GM21786 (cell line): ENCODE results near the gene ATP11C.
"Not testable (repeated sequence)": the region's sequence is repeated elsewhere in the genome, so short reads cannot be mapped to it uniquely, and the experiment has no call there.

ENCODE experiments used
- ATAC-seq: cut with Tn5 transposase; IDR thresholded peaks from one replicate; pipeline ENCODE4 v1.9.1; 2021; ENCODE audit not compliant: unreplicated experiment

ATP11C gene

DNA sequence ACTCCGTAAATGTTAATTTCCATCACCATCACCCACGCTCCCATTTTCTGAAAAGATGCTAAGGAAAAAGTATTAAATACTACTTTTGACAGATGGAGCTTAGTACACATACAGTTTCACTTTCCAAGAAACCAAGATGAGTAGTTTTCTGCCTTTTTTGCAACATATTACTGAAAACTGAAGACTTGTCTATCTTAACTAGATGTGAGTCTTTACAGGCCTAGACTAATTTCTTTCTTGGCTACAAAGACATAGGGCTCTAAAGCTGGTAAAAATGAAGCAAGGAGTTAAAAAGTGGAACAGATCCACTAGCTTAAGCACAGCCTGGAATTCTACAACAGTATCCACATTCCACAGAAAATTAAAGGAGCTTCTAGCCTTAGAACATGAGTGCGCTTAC lies 68.2 kb downstream of the ATP11C start:
- ATAC-seq, result no peak

DNA sequence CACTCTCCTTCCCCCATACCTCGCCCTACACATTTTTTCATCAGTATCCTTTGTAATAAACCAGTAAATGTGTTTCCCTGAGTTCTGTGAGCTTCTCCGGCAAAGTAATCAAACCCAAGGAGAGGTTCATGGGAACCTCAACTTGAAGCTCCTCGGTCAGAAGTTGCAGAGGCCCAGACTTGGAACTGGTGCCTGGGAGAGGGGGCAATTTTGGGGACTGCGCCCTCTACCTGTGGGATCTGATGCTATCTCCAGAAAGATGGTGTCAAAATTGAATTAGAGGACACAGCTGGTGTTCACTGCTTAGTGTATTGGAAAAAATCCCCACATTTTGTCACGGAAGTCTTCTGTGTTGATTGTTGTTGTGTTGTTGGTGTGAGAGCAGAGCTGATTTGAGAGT lies 70.6 kb downstream of the ATP11C start:
- no peak for ATAC-seq

DNA sequence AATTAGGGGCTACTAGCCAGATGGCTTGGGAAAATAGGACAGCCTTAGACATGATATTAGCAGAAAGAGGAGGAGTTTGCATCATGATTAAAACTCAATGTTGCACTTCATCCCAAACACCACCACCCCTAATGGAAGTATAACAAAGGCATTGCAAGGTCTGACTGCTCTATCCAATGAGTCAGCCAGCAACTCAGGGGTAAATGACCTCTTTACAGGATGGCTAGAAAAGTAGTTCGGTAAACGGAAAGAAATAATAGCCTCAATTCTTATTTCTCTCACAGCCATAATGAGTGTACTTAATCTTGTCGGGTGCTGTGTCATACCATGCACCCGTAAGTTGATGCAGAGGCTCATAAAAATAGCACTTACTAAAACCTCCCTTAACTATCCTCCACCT lies 76.0 kb downstream of the ATP11C start:
- not testable (repeated sequence) for ATAC-seq

DNA sequence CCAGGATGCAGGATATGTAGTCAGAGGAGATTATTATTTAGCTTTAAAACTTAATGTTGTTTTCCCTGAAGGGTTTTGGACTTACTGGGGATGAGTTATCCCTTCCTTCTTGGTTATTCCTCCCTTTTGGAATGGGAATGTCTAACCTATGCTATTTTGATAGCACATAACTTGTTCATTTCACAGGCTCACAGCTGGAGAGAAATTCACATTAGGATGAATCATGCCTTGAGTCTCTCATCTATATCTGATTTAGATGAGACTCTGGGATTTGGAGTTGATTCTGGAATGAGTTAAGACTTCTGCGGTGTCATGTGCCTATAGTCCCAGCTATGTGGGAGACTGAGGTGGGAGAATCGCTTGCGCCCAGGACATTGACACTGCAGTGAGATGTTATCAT lies 81.1 kb downstream of the ATP11C start:
- no peak for ATAC-seq

DNA sequence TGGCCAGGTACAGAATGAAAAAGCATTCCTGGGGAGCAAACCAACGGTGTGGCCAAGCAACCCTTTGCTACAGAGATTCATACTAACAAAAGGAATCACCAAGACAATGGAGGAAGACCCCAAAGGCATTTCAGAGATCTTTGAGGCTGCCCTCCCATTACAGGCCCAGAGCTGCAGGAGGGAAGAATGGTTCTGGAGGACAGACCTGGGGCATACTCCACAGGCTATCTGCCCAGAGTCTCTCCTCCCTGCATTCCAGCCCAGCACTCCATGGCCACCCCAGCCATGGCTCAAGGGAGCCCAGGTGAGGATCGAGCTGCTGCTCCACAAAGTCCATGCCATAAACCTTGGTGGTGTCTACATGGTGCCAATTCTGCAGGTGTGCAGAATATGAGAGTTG lies 81.9 kb downstream of the ATP11C start:
- no peak for ATAC-seq

DNA sequence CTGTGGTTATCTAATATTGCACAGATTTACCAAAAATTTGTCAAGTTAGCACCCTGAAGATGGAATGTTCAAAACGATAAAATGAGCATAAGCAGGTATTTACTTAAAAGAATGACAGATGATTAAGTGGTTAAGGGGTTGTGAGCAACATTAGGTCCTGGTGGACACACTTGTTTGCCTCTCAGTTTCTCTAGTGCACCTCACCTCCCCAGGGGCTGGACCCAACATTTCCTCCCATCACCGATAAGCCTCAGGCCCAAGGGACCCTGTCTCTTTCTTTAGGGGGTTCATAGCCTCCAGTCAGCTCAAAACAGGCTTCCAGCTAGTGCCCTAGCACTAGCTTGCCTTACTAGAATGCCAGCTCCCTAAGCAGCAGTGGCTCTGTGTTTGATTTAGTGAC lies 88.0 kb downstream of the ATP11C start:
- peak; percentile 61 for ATAC-seq

DNA sequence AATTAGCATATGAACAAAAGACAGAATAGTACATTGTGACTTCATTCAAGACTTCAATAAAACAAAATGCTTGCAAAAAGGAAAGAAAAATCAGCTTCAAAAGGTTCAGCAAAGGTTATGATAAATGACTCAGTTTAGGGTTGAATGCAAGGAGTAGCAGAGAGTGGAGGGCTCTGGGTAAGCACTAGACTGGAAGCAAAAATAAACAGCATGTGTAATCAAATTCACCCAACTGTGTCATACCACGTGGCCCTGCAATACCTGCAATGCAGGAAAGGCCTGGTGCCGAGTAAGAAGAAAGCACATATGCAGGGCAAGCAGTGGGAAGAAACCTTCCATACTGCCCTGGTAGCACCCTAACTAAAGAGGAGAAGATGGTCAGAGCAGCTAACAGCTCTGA lies 88.7 kb downstream of the ATP11C start:
- ATAC-seq, result peak; percentile 73

DNA sequence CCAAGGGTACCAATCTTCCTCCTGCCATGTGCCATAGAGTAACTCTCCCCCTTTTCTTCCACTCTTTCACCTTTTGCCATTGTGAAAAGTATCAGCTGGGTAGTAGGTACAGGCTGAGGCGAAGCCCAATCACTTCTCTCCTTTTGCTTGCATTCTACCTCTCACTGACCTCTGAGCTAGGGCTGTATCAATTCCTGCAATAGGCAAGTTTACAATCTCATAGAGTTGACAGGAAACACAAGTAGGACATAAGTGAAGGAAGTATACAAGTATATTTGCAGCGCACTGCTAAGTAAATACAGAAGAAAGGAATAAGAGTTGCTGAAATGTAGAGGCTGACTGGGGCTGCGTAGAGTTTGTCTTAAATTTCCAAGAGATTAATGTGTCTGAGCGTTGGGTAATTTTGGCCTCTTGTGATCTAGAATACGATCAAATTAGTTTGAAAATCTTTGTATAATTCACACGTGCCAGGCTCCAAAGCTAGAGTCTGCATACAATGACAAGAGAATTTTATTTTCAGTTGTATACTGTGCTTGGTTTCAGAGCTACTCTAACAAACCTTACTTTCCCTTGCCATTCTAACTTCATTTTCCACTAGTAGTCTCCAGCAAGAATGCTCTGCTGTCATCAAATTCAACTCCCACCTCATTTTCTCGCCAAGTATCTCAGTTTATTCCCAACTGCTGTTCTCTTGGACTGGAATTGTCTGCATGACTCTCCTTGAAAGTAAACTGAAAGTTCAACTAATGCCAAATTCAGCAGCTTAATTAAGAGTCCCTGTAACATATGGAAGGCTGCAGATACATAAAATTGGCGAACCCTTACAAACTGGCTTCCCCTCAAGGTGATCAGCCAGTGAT lies 90.3 kb downstream of the ATP11C start:
- ATAC-seq, result no peak

DNA sequence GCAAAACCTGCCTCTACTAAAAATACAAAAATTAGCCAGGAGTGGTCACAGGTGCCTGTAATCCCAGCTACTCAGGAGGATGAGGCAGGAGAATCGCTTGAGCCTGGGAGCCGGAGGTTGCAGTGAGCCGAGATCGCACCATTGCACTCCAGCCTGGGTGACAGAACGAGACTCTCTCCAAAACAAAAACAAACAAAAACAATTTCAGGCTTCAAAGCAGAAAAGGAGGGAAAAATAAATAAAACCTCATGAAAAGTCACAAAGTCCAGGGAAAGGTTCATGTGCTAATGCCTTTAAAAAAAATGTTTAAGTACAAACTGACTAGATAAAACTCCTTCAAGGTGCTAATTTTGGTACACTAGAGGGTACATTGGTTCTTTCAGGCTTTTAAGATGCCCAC lies 96.5 kb downstream of the ATP11C start:
- ATAC-seq, result not testable (repeated sequence)

DNA sequence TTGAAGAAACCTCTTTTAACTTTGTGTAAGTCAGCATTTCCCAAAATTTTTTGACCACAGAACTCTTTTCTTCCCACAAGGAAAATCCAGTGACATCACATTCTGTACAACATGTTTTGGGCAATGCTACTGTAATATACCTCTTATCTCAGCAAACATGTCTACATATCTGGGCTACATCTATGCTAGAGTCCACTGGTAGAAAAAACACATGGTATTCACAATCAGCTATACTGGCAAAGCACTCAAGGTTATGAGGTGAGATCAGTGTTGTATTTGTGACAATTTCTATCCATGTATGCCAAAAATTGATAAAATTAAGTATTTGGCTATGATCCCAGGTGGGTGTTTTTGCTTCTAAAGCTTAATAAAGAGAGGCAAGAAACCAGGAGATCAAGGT lies 98.0 kb downstream of the ATP11C start:
- no peak for ATAC-seq

DNA sequence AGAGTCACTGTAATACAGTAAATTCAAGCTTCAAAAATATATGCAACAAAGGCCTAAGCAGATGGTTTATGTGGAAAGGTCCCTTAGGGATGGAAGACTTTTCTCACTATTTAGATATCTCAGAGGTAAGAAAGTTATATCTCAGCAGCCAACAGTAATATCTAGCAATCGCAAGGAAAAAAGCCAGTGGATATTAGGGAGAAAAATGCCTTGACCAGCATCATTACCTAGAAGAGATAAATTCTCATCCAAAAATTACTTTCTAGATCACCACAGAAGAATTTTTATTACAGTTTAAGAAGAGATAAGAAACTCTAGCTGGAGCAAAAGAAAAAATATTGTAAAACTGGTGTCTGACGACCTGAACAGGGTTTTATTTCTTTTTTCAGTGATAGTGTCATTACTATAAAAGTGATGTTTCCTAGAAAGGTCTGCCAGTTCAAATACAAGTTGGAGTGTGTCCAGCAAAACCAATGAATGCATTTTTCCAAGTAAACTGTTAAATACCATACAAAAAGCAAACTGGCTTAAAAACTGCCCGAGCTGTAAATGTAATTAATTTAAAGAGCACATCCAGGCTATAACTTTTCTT lies 100.0 kb downstream of the ATP11C start:
- ATAC-seq, result no peak

DNA sequence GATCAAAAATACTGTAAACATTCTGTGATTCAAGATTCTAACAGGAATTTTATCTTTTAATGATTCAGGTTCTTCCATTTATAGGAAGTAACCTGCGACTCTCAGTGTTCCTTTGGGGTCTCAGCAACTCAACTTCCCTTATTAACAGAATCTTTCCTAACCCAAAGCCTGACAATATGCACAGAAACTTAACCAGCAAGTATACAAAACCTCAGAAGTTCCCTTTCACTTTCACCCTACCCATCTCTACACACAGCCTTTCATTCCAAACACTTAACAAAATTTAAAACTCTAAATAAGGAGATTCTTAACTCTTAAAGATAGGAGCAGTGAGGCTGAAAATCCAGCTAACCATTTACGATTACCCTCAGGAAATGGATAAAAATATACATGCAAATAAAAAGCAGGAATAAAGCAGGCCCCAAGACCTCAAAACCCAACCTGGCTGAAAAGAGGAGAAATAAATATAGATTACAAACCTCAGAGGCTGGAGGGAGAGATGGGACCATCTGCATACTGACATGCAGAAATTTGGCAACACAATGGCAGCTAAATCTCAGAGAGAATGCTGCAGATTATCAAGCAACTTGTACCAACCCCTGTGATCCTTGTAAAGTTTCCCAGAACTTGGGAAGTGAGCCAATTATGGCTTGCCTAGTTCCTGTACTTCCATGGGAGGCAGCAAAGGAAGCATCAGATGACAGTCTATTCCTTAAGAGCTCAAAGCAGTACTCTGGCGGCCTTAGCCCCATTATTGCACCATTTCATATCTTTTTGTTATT lies 101.0 kb downstream of the ATP11C start:
- peak; percentile 86 for ATAC-seq

DNA sequence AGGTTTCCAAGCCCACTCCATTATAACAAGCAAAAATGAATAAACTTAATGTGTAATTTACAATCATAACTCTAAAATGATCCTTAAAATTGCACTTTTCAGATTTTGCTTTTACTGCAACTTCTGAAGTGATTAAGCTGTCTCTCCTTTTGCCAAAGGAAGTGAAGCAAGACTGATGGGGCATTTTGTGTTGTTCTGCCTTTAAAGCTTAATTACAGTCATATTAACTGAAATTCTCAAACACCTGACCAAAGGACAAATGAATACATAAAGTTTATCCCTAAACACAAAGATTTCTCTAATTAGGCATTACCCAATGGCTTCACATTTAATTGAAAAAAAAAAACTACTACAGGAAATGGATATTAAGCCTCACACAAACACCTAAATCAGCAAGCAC lies 101.8 kb downstream of the ATP11C start:
- no peak for ATAC-seq

DNA sequence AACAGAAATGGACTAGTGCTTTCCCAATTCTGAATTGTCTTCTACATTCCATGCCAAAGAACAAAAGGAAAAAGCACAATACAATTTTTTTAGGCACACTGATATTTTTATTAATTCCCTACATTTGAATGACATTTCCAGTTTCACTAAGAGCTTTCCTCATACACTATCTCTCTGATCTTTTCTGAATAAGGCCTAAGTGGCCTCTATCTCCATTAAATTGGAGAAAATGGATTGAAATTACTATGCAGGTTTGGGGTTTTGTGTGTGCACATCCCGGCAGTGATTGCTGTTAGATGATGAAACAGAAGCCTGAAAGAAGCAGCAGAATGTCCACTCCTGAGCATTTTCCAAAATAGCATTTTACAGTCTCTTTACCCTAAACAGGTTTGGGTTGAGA lies 104.0 kb downstream of the ATP11C start:
- ATAC-seq, result no peak

DNA sequence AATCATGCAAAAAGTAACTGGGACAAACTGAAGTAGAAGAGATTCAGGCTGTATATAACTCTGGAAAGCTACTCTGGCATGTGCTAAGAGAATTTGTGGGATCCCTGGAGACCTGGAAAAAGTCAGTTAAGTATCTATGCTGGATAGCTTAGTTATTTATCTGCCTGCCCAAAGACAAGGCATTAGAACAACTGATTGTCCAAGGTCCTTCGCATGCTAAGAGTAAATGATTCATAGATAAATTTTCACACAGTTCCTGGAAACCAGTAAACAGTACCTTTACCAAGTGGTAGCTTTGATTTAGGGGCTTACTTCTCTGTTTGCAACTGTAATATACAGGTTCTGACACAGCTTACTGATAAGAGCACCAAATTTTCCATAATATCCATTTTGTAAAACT lies 104.8 kb downstream of the ATP11C start:
- ATAC-seq, result no peak

DNA sequence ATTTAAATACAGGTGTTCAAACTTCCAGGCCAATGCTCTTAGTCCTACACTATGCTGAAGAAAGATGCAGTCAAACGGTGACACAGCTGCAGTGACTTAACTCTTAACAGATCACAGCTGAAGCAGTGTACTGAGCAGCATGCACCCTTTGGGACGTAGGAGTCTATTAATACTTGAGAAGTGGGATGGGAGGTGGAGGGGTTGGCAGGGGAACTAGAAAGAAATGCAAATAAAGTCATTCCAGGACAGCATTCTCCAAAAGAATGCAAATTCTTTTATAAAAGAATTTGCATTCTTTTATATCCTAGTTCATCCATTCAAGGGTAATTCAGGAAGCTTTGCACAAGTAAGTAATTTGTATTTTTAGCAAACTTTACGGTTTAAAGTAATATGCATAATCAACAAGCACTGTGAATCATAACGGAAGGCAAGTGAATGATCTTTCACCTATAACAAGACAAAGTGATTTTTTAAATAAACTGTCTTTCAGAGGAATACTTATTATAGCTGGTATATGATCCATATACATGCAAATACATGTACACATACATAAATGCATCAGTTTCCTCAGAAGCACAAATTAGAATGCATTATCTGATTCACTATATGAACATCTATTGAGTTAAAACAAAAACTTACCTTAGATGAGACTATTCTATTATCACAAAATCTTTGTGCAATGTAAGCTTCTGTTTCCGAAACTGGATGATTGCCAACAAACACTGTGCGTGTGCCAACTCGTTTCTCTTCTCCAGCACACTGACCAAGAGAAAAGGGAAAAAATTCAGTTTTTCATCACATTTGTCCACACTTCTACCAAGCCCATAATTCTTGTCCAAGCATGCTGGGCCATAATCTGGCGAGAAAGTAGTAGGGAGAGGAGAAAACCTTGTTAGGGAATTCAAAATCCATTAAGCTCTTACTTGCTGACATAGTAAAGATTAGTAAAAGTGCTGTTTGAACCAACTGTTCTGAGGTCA lies 106.5 kb downstream of the ATP11C start:
- no peak for ATAC-seq

DNA sequence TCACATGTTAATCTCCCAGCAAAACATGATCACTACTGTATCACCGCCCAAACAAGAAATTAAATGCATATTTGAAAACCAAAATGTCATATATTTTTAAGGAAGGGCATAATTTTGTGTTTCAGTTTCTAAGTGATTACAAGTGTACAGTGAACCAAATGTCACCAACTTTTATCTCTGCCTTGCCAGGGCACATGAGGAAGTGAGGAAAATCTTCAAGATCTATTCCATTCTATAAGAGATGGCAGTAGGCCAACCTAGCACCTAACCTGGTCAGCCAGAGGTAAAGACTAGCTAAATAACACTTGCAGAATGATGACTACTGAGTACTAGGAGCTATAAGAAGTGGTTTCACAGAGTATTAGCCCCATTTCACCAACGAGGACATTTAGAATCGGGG lies 107.2 kb downstream of the ATP11C start:
- ATAC-seq, result no peak

DNA sequence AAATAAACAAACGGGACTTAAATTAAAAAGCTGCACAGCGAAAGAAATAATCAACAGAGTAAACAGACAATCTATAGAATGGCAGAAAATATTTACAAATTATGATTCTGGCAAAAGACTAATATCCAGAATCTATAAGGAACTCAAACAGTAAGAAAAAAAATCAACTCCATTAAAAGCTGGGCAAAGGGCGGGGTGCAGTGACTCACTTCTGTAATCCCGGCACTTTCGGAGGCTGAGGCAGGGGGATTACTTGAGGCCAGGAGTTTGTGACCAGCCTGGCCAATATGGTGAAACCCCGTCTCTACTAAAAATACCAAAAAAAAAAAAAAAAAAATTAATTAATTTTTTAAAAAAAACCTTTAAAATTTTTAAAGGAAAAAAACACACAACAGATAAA lies 109.0 kb downstream of the ATP11C start:
- no peak for ATAC-seq

DNA sequence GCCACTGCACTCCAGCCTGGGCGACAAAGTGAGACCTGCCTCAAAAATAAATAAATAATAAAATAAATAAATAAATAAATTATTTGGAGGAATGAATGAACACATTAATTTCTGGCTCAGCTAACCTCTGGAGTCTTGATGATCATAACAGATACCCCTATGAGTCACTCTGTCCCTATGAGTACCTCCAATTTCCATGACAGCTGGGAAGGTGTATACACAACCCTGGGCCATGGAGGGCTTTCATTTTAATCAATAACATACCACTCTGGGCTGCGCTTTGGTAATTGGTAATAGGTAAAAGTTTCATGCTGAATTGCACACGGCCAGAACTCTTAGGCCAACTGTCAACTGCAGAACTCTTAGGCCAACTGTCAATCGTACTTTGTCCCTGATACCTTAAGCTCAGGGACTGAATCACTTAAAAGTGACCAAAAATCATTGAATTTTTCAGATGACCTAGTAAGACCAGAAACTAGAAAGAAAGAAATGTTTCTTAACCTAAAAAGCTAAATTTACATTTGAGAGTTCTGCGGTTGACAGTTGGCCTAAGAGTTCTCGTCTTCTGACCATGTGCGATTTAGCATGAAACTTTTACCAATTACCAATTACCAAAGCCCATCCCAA lies 112.4 kb downstream of the ATP11C start:
- no peak for ATAC-seq

DNA sequence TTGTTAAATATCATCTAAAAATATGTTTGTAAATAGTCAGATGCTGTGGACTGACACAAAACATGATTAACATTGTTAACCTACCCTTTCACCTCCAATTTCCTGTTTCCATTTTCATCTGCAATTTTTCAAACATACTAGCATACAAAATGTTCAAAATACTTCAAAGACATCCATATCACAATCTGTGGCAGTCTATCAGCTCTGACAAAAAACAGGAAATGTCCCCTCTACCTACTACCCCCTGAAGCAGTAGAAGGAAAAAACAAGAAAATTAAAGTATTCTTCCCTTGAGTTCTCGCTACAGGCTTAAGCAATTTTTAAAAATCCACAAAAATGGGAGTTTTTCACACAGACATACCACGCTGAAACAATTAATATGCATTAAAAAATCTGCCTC lies 116.6 kb downstream of the ATP11C start:
- no peak for ATAC-seq
